HG02588 (cell line): ENCODE data around the gene VEPH1.

ENCODE experiments used
- ATAC-seq: cut with Tn5 transposase; IDR thresholded peaks from one replicate; pipeline ENCODE4 v1.9.1; 2021; ENCODE audit warnings: mild to moderate bottlenecking, moderate library complexity; ENCODE audit not compliant: unreplicated experiment

The VEPH1 gene

DNA sequence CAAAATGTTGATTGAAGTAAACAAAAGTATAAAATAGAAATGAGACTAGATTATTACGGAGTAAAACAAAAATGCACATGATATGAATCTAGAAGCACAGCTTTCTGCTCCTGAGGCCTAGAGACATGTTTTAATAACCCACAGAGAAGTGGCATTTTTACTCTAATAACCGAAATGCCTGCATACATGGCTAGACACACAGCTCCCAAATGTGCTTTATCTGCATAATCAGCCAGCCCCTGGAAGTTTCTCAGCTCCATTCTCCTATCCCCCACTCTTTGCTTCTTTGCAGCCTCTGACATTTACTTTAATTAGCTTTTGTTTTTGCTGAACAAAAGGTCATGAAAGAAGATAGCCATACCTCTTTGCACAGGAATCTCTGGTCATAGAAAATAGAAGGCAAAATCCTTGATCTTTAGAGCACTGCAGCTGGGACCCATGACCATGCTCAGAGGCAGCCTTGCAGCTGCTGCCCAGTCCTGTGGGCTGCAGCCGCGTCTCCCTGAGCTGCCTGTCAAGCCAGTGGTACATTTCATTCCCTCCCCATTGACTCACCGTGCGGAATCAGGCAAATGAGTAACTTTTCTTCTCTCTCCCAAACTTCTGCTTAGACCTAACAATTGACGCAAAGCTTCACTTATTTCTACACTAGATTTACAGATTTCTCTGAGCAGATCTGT lies at the start of gene VEPH1:
TSS of gene VEPH1 (minus strand) at position 501 of the 680 bp plus-strand sequence. CDS start 8,067 bp downstream, outside the sequence.
- no peak for ATAC-seq

DNA sequence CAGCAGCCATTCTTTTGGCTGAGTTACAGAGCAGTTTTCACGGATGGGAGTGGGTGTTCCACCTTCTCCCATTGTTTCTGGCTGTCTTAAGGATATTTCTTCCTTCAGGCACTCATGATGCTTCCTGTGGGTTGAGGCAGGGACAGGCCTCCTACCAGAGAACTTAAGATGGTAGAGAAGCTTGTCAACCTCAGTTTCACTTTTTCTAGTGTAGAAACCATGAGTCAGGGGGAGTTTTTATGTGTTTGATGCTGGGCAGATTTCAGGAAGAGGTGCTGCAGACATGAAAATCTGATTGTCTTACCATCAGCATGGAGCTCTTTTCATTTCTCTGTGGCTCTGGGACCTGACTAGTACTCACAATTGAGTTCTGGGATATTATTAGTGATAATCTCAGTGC lies 48.7 kb upstream of the VEPH1 start:
- no peak for ATAC-seq

DNA sequence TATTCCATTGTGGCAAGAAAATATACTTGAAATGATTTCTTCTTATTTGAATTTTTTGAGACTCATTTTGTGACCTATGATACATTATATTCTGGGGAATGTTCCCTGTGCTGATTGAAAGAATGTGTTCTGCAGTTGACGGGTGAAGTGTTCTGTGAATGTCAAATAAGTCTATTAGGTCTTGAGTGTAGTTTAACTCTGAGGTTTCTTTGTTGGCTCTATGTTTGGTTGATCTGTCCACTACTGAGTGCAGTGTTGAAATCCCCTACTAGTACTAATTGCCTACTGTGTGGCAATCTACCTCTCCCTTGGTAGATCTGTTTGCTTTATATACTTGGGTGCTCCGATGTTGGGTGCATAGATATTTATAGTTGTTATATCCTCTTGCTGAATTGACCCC lies 46.3 kb upstream of the VEPH1 start:
- no peak for ATAC-seq

DNA sequence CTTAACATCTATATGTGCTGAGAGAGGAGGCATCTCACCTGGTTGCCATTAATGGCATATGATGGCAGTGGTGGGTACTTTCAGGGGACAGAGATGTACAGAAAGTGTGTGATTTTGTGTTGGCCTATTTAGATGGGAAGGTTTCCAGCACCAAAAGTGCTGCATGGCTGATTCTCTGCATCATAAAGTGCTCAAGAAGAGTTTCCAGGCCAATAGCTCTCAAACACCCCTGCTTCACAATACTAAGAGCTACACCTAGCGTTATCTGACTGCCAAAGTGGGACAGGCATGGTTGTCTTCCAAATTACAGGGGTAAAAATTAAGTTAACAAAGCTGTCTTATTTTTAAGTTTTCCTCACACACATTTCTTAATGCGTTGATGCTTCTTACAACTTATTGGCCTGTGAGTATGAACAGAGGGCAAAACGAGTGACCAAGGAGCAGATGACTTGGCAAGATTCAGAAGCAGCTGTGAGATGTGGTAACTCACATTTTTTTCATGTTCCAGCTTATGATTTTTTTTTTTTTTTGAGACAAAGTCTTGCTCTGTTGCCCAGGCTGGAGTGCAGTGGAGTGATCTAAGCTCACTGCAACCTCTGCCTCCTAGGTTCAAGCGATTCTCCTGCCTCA lies 41.4 kb upstream of the VEPH1 start:
- ATAC-seq, result no peak

DNA sequence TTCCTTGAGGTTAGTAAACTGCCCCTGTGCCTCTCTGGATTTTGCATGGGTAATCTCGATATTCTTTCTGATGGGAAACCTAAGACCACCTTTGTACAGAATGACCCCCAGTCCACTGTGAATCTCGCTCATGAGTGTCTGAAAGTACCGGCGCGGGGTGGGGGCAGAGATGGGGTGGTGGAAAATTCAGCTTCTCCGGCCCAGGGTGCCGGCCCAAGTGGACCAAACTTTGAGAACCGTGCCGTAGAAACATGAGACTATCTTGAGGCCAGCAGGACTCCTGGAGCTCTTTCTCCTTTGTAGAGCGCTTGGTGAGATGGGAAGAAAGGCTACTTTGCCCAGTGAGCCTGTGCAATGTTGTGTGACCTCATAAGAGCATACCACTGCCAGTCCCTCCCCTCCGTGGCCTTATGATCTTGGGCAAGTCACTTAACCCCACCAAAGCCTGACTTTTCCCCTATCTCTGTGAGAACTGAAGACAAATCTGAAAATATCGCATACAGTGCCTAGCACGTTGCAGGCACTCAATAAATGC lies 40.4 kb upstream of the VEPH1 start:
- no peak for ATAC-seq

DNA sequence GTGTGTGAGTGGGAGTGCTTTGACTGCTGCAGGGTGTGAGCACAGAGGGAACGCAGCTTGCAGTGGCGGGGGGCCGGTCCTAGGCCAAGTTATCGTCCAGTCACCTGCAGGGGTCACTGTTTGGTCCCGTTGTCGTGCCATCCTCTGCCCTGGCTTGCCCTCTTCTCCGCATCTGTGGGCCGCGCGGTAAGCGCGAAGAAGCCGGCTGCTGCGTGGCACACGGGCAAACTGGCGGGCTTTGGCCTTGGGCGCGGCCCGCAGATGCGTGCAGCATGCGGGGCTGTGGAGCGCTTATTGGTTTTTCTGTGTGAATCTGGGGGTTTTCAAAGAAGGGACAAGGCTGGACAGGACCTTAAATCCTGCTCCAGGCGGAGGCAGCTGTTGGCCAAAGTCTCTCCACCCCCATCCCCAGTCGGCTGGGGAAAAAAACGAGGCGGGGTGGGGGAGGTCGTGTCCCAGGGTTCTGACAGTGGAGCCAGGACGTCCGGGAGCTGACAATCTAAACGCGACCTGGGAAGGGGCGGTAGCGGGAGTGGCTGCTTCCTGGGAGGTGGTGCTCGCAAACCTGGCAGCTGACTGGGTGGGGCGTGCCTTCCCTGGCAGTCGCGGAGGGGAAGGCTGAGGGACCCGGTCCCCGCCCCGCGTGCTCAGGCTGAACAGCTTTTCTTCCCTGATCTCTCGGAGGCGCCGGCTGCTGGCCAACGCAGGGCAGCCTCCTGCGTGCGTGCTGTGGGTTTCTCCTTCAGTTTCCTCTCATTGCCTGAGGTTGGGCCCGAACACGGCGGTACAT lies 39.7 kb upstream of the VEPH1 start:
- ATAC-seq, result no peak

DNA sequence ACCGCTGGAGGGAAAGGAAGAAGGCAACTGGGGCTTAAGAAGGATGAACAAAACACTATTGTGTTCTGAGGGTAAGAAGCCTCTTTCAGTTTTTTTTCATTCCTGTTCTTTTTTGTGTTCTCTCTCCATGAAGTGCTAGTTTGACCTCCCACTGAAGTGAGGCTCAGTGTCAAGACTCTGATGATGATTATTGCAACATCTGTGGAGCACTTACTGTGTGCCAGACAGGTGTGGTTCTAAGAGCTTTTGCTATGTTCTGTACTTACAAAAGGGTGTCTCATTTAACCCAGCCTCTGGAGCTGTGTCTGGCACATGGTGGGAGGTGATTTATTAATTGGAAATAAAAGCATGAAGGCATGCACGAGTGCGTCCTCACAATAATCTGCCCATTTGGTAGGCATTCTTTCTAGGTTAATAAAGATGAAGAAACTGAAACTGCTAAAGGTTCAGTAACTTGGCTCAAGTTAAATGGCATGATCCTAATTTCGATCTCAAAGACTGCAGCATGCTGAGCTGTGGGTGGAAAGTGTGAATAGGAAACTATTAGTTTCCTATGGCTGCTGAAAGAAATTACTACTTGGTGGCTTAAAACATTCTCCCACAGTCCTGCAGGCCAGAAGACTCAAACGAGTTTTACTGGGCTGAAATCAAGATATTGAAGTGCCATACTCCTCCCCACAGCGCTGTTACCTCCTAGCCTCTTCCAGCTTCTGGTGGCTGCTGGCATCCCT lies 38.5 kb upstream of the VEPH1 start:
- no peak for ATAC-seq

DNA sequence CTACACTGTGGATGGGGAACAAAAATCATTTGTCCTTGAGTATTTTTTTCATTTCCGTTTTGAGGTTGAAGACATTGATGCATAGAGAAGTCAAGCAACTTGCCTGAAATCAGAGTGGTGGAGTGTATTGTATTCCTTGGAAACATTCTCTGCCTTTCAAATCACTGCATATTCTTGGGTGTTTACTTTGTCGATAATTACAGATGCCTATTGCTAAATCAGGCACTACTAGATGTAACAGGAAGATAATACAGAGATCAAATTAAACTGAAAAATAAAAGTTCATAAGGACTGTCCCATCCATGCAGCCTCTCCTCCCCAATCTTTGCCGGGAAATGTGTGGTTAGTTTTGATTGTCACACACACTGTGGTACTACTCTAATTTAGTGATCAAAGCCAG lies 37.4 kb upstream of the VEPH1 start:
- no peak for ATAC-seq

DNA sequence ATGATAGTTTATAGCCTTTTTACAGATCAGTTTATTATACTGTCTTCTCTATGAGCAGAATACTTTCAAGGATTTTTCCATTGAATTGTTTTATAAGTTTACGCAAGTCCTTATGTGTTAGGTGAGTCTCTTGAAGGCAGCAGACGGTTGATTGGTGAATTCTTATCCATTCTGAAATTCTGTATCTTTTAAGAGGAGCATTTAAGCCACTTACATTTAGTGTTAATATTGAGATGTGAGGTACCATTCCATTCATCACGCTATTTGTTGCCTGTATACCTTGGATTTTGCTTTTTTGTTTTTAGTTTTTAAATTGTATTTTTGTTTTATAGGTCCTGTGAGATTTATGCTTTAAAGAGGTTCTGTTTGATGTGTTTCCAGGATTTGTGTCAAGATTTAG lies 32.5 kb upstream of the VEPH1 start:
- no peak for ATAC-seq

DNA sequence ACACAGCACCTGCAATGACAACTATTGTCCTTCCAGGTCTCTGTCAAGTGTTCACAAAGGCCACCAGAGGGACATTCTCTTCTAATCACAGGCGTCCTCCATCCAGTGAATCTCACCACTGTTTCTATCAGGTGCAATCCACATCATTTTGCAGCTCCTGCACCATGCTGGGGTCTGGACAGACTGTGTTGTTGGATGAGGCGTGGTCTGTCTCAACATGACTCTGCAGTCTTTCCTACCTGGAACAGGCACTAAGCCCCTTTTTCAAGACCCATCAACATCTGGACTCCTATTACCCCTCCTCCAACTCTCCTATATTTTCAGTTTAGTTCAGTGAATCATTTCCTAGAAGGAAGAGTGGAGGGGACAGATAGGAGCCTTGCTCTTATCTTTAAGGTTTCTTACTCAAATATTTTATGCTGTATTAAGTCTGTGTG lies 31.5 kb upstream of the VEPH1 start:
- no peak for ATAC-seq

DNA sequence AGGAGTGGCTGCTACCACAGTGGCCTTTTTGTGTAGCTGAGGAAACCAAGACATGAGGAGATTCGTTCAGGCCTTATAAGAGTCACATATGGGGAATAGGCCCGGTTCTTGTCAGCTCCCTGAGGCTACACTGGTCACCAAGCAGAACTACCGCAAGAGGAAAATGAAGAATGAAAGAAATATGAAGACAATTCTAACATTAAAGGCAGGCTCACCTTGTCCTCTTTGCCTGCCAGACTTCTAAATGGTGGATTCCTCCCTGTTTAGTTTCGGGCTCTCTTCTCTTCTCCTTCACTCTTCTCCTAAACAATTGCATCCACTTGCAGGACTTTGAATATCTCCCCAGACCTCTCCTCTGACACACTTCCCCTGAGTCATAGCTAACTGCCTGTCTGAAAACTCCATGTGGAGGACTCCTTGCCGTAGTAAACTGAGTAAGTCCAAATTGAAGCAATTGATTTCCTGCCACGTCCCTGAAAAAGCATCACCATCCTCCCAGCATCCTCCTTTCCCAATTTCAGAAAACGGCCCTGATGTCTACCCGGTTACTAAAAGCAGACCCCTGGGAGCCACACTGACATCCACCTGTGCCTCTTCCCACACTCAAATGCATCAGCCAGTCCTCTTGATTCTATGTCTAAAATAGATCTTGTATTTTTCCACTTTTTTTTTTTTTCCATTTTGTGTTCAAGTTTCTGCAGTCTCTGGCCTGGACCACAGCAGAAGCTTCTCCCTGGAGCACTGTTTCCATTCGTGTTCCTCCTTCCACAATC lies 30.3 kb upstream of the VEPH1 start:
- ATAC-seq, result no peak

DNA sequence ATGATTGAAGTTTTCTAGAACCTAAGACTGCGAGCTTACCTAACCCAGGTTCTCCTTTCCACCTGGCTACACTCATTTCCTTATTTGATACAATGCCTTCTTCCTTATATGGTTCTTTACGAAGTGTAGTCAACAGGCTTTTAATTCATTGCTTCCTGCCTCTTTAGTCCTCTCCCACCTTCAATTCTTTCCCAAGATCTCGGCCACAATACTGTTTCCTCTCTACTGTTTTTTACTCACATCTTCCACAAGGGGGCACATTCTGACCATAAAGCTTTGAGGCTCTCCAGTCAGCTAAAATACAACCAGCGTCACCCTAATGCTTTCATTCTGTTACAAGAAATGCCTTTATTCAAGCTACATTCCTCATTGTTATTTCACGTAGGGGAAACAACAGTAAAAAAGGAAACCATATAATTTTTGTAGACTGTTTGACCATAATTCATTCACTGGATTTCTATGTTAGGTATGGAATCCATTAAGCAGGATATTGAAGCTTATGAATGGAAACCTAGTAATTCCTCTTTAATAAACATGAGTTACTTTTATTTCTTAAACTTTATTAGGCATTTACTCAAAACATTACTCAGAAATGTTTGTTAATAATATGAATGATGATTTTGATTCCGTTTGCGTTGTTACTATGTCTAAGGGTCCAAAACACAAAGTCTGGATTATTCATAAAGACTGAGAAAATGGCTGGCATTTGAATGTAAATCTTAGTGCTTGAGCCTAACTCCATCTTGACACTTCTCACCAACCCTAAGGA lies 29.5 kb upstream of the VEPH1 start:
- ATAC-seq, result peak; percentile 78

DNA sequence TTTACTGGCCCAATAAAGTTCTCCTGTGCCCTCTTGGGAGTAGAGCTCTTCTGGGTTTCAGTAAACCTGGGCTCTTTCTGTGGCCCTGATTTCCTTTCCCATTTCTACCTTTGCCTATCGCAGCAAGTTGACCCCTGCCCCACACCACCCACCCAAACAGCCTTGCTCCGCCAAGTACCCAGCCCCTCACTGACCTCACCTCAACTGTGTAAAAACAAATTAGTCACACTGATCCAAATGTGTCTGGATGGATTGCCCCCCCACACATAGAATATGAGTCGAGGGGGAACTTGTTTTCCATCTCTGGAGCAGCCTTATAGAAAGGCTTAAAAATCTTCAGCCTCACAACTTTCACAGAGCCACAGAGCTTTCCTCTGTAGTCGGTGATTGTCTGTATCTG lies 28.6 kb upstream of the VEPH1 start:
- no peak for ATAC-seq

DNA sequence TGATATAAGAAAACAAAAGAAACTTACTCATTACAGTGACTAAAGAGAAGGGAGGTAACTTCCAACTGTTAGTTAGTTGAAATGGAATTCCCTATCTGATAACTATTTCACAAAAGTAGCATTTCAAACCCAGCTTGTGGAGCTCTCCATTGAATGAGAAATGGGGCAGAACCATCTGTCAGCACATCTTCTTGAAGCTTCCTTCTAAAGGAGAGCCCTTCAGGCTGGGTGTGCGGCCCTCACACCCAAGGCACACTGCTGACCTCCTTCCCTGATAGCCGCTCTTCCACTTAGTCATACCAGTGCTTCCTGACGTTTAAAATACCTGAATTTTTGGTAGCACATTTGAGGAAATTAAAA lies 28.1 kb upstream of the VEPH1 start:
- ATAC-seq, result no peak

DNA sequence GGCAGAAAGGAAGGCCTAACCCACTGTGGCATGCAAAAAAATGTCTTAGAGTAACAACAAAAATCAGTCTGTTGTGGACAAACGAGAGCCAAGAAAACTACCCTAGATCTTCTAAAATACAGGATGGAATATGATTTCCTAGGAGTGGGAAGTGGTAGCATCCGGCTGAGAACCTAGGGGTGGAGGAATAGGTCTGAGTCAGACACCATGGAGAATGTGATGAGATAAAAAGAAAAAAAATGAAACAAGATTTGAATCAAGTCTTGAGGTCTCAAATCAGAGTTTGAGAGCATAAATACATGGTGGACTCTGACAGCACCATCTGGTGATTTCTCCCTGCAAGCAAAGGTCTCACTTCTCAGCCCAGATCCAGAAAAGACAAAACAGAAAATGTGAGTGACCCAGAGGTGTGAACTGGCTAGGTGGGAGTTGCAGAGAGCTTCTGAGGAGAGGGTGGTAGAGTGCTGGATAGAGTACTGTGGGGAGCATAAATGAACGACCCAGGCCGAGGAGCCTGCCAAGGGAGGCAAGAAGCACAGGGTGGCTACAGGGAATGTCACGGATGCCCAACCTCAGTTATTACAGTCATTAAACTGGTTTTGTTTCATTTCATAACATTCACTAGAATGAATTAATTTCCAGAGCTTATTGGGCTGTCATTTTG lies 27.6 kb upstream of the VEPH1 start:
- no peak for ATAC-seq

DNA sequence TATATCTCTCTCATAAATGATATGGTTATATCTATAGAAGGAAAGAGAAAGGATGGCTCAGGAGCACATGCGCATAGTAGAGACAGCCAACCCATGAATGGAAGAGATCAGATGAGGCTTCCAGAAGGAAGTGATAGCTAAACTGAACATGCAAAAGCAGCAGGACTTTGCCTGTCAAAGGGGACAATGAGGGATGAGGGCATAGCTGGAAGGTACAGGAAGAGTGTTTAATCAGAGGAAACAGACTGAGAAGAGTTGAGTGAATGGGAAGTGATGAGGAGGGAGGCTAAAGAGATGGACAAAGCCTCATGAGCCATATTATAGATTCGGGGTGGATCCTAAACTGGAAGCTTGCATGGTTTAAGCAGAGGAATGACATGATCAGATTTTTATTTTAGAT lies 26.5 kb upstream of the VEPH1 start:
- ATAC-seq, result no peak

DNA sequence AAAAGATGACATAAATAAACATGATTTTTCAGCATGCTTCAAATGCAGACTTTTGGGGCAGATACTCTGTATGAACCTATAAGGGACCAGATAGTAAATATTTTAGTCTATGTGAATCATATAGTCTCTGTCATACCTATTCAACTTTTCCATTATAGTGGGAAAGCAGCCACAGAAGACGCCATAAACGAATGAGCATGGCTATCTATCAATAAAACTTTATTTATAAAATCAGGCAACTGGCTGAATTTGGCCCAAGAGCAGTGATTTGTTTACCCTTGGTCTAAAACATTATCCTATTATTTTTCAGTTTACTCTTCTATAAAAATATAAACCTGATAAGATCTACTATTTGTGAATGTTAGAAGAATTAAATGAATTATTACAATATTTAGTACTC lies 25.9 kb upstream of the VEPH1 start:
- no peak for ATAC-seq

DNA sequence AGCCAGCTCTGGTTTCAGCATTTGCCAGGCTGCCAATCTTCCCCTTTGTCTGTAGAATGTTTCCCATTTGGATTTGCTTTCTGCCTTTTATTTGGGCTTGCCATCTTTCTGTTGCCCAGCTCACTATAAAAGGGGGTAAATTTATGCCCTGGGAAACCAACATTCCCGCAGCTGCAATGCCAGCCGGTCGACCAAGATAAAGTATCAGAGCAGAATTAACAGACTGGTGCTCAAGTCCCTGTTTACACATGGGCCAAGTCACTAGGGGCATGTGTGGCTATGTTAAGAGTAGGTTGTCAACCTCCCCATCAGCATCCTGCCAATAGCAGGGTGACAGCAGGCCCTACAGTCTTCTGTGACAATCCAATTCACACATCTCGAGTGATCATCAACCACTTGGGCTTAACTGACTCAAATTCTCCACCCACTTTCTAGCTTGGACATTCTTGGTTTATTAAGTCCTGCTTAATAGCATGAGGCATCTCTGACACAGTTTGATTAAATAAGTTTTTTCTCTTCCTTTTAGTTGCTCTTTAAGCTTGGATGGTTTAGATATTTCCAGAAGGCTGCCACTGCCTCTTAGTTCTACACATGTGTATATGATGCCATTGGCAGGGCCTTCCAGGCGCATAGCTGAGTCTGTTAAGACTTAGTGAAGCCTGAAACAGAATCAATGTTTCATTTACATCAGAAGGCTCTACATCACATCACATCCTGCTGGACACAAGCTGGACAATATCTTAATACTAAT lies 24.1 kb upstream of the VEPH1 start:
- no peak for ATAC-seq
